ENCODE data around the gene KCNG2. TPM values are rescaled to one million over a fixed set of nuclear protein-coding genes. Genes with fewer than 3 reads are reported as not detected.

Gene KCNG2
- total RNA-seq, 1 donor from 2014 or later = not detected

- H3K36me3 Mint-ChIP-seq (ENCODE audit: unreplicated experiment) = peaks cover 33% of the 10 kb centered on the region
- H3K27me3 Mint-ChIP-seq (ENCODE audit: unreplicated experiment) = no peaks in the 10 kb centered on the region
- no peak overlapping the region for H3K27ac Mint-ChIP-seq (ENCODE audit: unreplicated experiment)
- peak; percentile 73 for DNase-seq (ENCODE audit: extremely low spot score, unreplicated experiment)
- H3K4me1 Mint-ChIP-seq (ENCODE audit: unreplicated experiment) = peaks cover 3% of the 10 kb centered on the region
- no peak for TF ChIP-seq CTCF (IDR thresholded peaks at IDR 0.05)
- H3K9me3 Mint-ChIP-seq (ENCODE audit: unreplicated experiment) = no peaks in the 10 kb centered on the region
- H3K4me3 Mint-ChIP-seq (ENCODE audit: unreplicated experiment) = no peak overlapping the region
These were observed 118.9 kb downstream of the KCNG2 start for GRCh38 chr18:79916546-79917168.

- no peak for TF ChIP-seq CTCF (IDR thresholded peaks at IDR 0.05)
- peaks cover 33% of the 10 kb centered on the region for H3K36me3 Mint-ChIP-seq (ENCODE audit: unreplicated experiment)
These were observed 119.6 kb downstream of the KCNG2 start for GRCh38 chr18:79917169-79917852.

GRCh38 chr18:79917853-79918614, 120.3 kb downstream of the KCNG2 start:
- H3K27me3 Mint-ChIP-seq (ENCODE audit: unreplicated experiment) = no peaks in the 10 kb centered on the region
- no peak overlapping the region for H3K27ac Mint-ChIP-seq (ENCODE audit: unreplicated experiment)
- peak; percentile 77 for DNase-seq (ENCODE audit: extremely low spot score, unreplicated experiment)
- H3K4me3 Mint-ChIP-seq (ENCODE audit: unreplicated experiment) = no peak overlapping the region
- H3K9me3 Mint-ChIP-seq (ENCODE audit: unreplicated experiment) = no peaks in the 10 kb centered on the region
- H3K36me3 Mint-ChIP-seq (ENCODE audit: unreplicated experiment) = peaks cover 33% of the 10 kb centered on the region
- TF ChIP-seq CTCF (IDR thresholded peaks at IDR 0.05) = no peak
- peaks cover 3% of the 10 kb centered on the region for H3K4me1 Mint-ChIP-seq (ENCODE audit: unreplicated experiment)

More at GRCh38 chr18:79917169-79917852, 119.6 kb downstream of the KCNG2 start:
- H3K27ac Mint-ChIP-seq (ENCODE audit: unreplicated experiment) = no peak overlapping the region
- H3K27me3 Mint-ChIP-seq (ENCODE audit: unreplicated experiment) = no peaks in the 10 kb centered on the region
- no peaks in the 10 kb centered on the region for H3K9me3 Mint-ChIP-seq (ENCODE audit: unreplicated experiment)
- peak; percentile 78 for DNase-seq (ENCODE audit: extremely low spot score, unreplicated experiment)
- peaks cover 3% of the 10 kb centered on the region for H3K4me1 Mint-ChIP-seq (ENCODE audit: unreplicated experiment)
- H3K4me3 Mint-ChIP-seq (ENCODE audit: unreplicated experiment) = no peak overlapping the region

- Mint-ChIP-seq H3K4me1 (ENCODE audit: unreplicated experiment) (no peaks in the 10 kb centered on the region), H3K4me3 (ENCODE audit: unreplicated experiment) (no peak overlapping the region), H3K27ac (ENCODE audit: unreplicated experiment) (no peak overlapping the region), H3K36me3 (ENCODE audit: unreplicated experiment) (peaks cover 32% of the 10 kb centered on the region), H3K27me3 (ENCODE audit: unreplicated experiment) (no peaks in the 10 kb centered on the region), H3K9me3 (ENCODE audit: unreplicated experiment) (no peaks in the 10 kb centered on the region)
- no peak for TF ChIP-seq CTCF (IDR thresholded peaks at IDR 0.05)
- peak; percentile 77 for DNase-seq (ENCODE audit: extremely low spot score, unreplicated experiment)
These were observed 120.9 kb downstream of the KCNG2 start for GRCh38 chr18:79918615-79919011.

- peak; percentile 80 for DNase-seq (ENCODE audit: extremely low spot score, unreplicated experiment)
- no peak overlapping the region for H3K4me3 Mint-ChIP-seq (ENCODE audit: unreplicated experiment)
- no peaks in the 10 kb centered on the region for H3K9me3 Mint-ChIP-seq (ENCODE audit: unreplicated experiment)
- peaks cover 36% of the 10 kb centered on the region for H3K36me3 Mint-ChIP-seq (ENCODE audit: unreplicated experiment)
- no peak for TF ChIP-seq CTCF (IDR thresholded peaks at IDR 0.05)
- no peak overlapping the region for H3K27ac Mint-ChIP-seq (ENCODE audit: unreplicated experiment)
- no peaks in the 10 kb centered on the region for H3K27me3 Mint-ChIP-seq (ENCODE audit: unreplicated experiment)
- no peaks in the 10 kb centered on the region for H3K4me1 Mint-ChIP-seq (ENCODE audit: unreplicated experiment)
These were observed 121.4 kb downstream of the KCNG2 start for GRCh38 chr18:79919089-79919488.
